Progenitor cell of endocrine pancreas (in vitro differentiated cells): Measurements from ENCODE around the gene COIL. TPM values are rescaled to one million over a fixed set of nuclear protein-coding genes. Genes with fewer than 3 reads are reported as not detected.

Experiments used
- DNase-seq: peaks from one replicate; pipeline ENCODE4 v3.0.0; 2021; ENCODE audit warnings: low spot score; ENCODE audit not compliant: unreplicated experiment
- H3K27ac Mint-ChIP-seq: 2 replicates; pipeline ENCODE4 v1.8.0; 2021; ENCODE audit warnings: mild to moderate bottlenecking, moderate library complexity, mixed read lengths
- H3K27me3 Mint-ChIP-seq: 2 replicates; pipeline ENCODE4 v1.8.0; 2021; ENCODE audit warnings: mixed read lengths
- H3K36me3 Mint-ChIP-seq: 2 replicates; pipeline ENCODE4 v1.8.0; 2022; ENCODE audit warnings: mixed read lengths; ENCODE audit not compliant: insufficient read depth
- H3K4me1 Mint-ChIP-seq: 2 replicates; pipeline ENCODE4 v1.8.0; 2021; ENCODE audit warnings: low read depth, mixed read lengths
- H3K4me3 Mint-ChIP-seq: 2 replicates; pipeline ENCODE4 v1.8.0; 2021; ENCODE audit warnings: low read depth, mild to moderate bottlenecking, moderate library complexity, mixed read lengths
- H3K9me3 Mint-ChIP-seq: 2 replicates; pipeline ENCODE4 v1.8.0; 2021; ENCODE audit warnings: low read depth, mixed read lengths
- CTCF ChIP-seq: fragments of 200-600 bp; sonication (generic); IDR thresholded peaks from one replicate; pipeline ENCODE4 v1.5.0; 2021; ENCODE audit warnings: antibody characterized with exemption, mild to moderate bottlenecking; ENCODE audit not compliant: unreplicated experiment
- total RNA-seq: library from RNA; stranded (reverse); gene quantifications from 2 replicates; pipeline ENCODE4 v1.2.1, GENCODE V29; 2021

COIL gene
- total RNA-seq, 1 donor from 2014 or later: 29.8 TPM

DNA sequence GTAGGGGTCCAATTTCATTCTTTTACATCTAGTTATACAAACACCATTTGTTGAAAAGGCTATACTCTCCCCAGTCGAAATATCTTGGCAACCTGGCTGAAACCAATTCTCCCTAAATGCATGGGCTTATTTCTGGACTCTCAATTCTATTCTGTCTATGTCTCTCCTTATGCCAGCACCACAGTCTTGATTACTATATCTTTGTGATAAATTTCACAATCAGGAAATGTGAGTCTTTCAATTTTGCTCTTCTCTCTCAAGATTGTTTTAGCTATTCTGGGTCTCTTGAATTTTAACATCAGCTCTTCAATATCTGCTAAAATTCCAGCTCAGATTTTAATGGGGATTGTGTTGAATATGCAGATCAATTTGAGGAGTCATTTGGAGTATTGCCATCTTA is 41.1 kb downstream of the COIL start:
- no peak for DNase-seq
- Mint-ChIP-seq H3K4me3 (no peak overlapping the region), H3K36me3 (peaks cover 2% of the 10 kb centered on the region), H3K27me3 (peaks cover 5% of the 10 kb centered on the region), H3K4me1 (peaks cover 7% of the 10 kb centered on the region), H3K9me3 (peaks cover 10% of the 10 kb centered on the region), H3K27ac (no peak overlapping the region)
- TF ChIP-seq CTCF: no peak

DNA sequence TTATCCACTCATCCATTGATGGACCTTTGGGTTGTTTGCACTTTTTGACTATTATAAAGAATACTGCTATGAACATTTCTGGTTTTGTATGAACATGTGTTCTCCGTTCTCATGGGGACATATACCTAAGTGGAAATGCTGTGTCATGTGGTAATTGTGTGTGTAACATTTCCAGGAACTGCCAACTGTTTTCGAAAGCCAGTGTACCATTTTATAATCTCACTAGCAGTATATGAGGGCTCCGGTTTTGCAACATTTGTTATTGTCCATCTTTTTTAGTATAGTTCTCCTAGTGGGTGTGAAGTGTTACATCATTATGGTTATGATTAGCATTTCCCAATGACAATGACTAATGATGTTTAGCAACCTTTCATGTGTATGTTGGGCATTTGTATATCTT is 41.9 kb downstream of the COIL start:
- no peak overlapping the region for H3K27ac Mint-ChIP-seq
- peaks cover 10% of the 10 kb centered on the region for H3K9me3 Mint-ChIP-seq
- peaks cover 2% of the 10 kb centered on the region for H3K36me3 Mint-ChIP-seq
- peaks cover 5% of the 10 kb centered on the region for H3K27me3 Mint-ChIP-seq
- no peak for DNase-seq
- H3K4me3 Mint-ChIP-seq: no peak overlapping the region
- peaks cover 10% of the 10 kb centered on the region for H3K4me1 Mint-ChIP-seq
- no peak for TF ChIP-seq CTCF

- H3K4me1 Mint-ChIP-seq: peaks cover 11% of the 10 kb centered on the region
- H3K9me3 Mint-ChIP-seq: peaks cover 10% of the 10 kb centered on the region
- TF ChIP-seq CTCF: no peak
- no peak overlapping the region for H3K4me3 Mint-ChIP-seq
- H3K36me3 Mint-ChIP-seq: peaks cover 2% of the 10 kb centered on the region
- H3K27me3 Mint-ChIP-seq: peaks cover 5% of the 10 kb centered on the region
- H3K27ac Mint-ChIP-seq: no peak overlapping the region
- DNase-seq: no peak
Observed at GRCh38 chr17:56917559-56918296, 43.1 kb downstream of the COIL start.

DNA sequence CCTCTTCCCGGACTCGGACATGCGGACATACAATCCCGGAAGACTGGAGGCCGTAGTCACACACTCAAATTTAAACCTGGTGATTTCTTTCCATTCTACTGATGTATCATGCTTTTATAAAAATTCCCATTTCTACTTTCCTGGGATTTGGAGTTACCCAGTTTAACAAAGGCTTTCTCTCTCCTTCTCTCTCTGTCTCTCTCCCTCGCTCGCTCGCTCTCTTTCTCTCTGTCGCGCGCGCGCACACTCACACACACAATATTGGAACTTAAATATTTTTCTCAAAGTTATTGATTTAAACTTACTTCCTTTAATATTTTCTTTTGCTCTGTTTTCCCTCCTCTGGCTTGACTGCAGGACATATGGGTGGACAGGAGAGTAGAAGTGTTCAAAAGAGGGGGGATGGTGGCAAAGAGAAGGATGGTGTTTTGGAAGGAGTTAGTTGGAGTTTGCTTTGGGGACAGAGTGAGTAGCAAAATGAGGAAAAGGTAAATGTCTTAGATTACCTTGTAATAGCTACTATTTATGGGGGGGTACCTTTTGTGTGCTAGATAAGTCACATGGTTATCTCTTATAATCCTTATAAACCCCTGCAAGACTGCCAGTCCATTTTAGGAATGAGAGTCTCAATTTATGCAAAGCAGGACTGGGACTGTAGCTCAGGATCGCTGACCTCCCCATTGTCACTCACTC is 46.1 kb downstream of the COIL start:
- no peak for TF ChIP-seq CTCF
- Mint-ChIP-seq H3K9me3 (peaks cover 7% of the 10 kb centered on the region), H3K4me1 (peaks cover 13% of the 10 kb centered on the region), H3K36me3 (peaks cover 2% of the 10 kb centered on the region), H3K27ac (peak overlapping the region; percentile 85), H3K27me3 (peaks cover 5% of the 10 kb centered on the region), H3K4me3 (peak overlapping the region; percentile 94)
- DNase-seq: no peak

DNA sequence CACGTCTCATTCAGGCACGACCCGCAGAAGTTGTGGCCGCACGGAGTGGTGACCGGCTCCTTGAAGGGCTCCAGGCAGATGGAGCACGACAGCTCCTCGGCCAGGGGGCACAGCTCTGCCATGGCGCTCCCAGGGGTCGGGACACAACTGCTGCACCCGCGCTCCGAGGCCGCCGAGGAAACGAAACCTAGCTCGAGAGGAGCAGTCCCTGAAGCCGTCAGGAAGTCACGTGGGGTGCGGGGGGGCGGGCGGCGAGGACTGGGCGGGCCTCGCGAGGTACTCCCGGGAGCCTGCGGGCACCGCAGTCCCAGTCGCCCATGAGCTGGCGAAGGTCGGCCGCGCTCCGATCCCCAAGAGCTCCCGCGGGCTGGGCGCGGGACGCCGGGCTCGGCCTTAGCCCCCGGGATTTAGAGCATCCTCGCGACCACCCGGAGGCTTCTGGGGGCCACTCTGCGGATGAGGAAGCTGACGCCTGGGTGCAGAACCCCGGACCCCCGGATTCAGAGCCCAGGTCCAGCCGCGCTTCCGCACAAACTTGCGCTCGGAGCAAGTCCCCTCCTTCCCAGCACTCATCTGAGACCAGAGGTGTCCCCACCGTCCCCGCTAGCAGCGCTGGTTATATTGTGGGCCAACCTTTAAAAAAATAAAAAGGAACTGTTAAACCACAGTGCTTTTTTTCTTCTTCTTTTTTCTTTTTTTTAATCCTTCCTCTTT is 46.8 kb downstream of the COIL start, which contains the start of gene TRIM25:
Gene TRIM25 (minus strand): TSS at position 183 of the 714 bp plus-strand sequence. CDS start 61 bp downstream, at position 122.
- Mint-ChIP-seq H3K27me3 (peaks cover 5% of the 10 kb centered on the region), H3K4me1 (peaks cover 13% of the 10 kb centered on the region), H3K9me3 (peaks cover 5% of the 10 kb centered on the region), H3K27ac (peak within 1 kb of the TSS; percentile 94), H3K4me3 (peak within 1 kb of the TSS; percentile 94), H3K36me3 (peaks cover 2% of the 10 kb centered on the region)
- no peak for TF ChIP-seq CTCF
- peak; percentile 70 for DNase-seq
